Skin of body (tissue), 3 donors: ENCODE measurements around the gene SCARF1. TPM values are rescaled to one million over a fixed set of nuclear protein-coding genes. Genes with fewer than 3 reads are reported as not detected.

ENCODE experiments used
- DNase-seq: peaks from one replicate; lab custom pipeline; 2025; lab: John Stamatoyannopoulos, UW
- small RNA-seq: library from RNA; depleted of rRNA; stranded (forward); fragments of <200 nt; gene quantifications from one replicate; pipeline ENCODE3, GENCODE V24; 2014; ENCODE audit warnings: low replicate concordance
- total RNA-seq: library from RNA; depleted of rRNA; stranded (reverse); fragments of >200 nt; gene quantifications from one replicate; pipeline ENCODE4 v1.2.3, GENCODE V29; 2014

Gene SCARF1
- total RNA-seq, 1 donor from 2014 or later, result 6.7 TPM

- DNase-seq, result no peak
Measured at GRCh38 chr17:1601571-1601970, 44.0 kb downstream of the SCARF1 start.

- DNase-seq, result no peak
Measured at GRCh38 chr17:1598399-1599095, 47.0 kb downstream of the SCARF1 start.

- DNase-seq, result no peak
Measured at GRCh38 chr17:1597861-1598342, 47.6 kb downstream of the SCARF1 start.

GRCh38 chr17:1593630-1593931 is 52.0 kb downstream of the SCARF1 start:
- no peak for DNase-seq

GRCh38 chr17:1592751-1593629 is 52.5 kb downstream of the SCARF1 start:
- no peak for DNase-seq

- no peak for DNase-seq
Measured at GRCh38 chr17:1591474-1592090, 54.0 kb downstream of the SCARF1 start.

- DNase-seq, result no peak
Measured at GRCh38 chr17:1590747-1591473, 54.6 kb downstream of the SCARF1 start.

GRCh38 chr17:1590029-1590746 is 55.3 kb downstream of the SCARF1 start:
- no peak for DNase-seq

- DNase-seq, result no peak
Measured at GRCh38 chr17:1588821-1589585, 56.5 kb downstream of the SCARF1 start.

GRCh38 chr17:1584167-1584566 is 61.4 kb downstream of the SCARF1 start:
- no peak for DNase-seq

Small RNA genes within 50 kb of the gene (small RNA-seq; reads per million reads assigned to genes)
- gene RN7SL105P, result not detected

Other genes starting within 250 kb of the SCARF1 start
- gene YWHAE, start 245.5 kb downstream of the SCARF1 start, total RNA-seq, result 284 TPM
- gene CRK, start 189.5 kb downstream of the SCARF1 start, total RNA-seq, result 58.6 TPM
- 64.4 TPM for gene MYO1C, start 153.0 kb downstream of the SCARF1 start, total RNA-seq
- 32.5 TPM for gene INPP5K, start 129.1 kb downstream of the SCARF1 start, total RNA-seq
- gene PITPNA, start 82.9 kb downstream of the SCARF1 start, total RNA-seq, result 18.8 TPM
- gene SLC43A2, start 16.9 kb downstream of the SCARF1 start, total RNA-seq, result 8.1 TPM
- gene RILP, start 4.1 kb upstream of the SCARF1 start, total RNA-seq, result 8.1 TPM
- gene PRPF8, start 39.1 kb upstream of the SCARF1 start, total RNA-seq, result 138 TPM
- gene TLCD2, start 64.6 kb upstream of the SCARF1 start, total RNA-seq, result 4.6 TPM
- gene WDR81, start 79.0 kb upstream of the SCARF1 start, total RNA-seq, result 10.6 TPM
- gene SERPINF2, start 97.1 kb upstream of the SCARF1 start, total RNA-seq, result 0.39 TPM
- gene SERPINF1, start 116.3 kb upstream of the SCARF1 start, total RNA-seq, result 265 TPM
- 11.9 TPM for gene SMYD4, start 184.2 kb upstream of the SCARF1 start, total RNA-seq
- 37.4 TPM for gene RPA1, start 184.3 kb upstream of the SCARF1 start, total RNA-seq